Esophagus squamous epithelium (tissue), 5 donors: ENCODE data around the gene PASD1. TPM values are rescaled to one million over a fixed set of nuclear protein-coding genes. Genes with fewer than 3 reads are reported as not detected.

Experiments used
- DNase-seq: peaks from one replicate; lab custom pipeline; 2025; lab: John Stamatoyannopoulos, UW
- H3K27ac ChIP-seq, 4 donors: fragments of 200-600 bp; sonication (generic); one replicate each; pipeline ENCODE4 v1.5.1; 2016 to 2019; ENCODE audit warnings: mild to moderate bottlenecking in 1 of 4
- H3K27me3 ChIP-seq, 4 donors: fragments of 200-600 bp; sonication (generic); 1 replicate in 3 of 4; 2 replicates in 1 of 4; pipeline versions ENCODE4 v1.5.1 to v1.6.0; 2017 to 2021; ENCODE audit warnings: antibody characterized with exemption in 1 of 4
- H3K36me3 ChIP-seq, 3 donors: fragments of 200-600 bp; sonication (generic); one replicate each; pipeline ENCODE4 v1.5.1; 2016 to 2019
- H3K4me1 ChIP-seq, 3 donors: fragments of 200-600 bp; sonication (generic); one replicate each; pipeline ENCODE4 v1.5.1; 2017 to 2019
- H3K4me3 ChIP-seq, 4 donors: fragments of 200-600 bp; sonication (generic); 1 replicate in 3 of 4; 2 replicates in 1 of 4; pipeline ENCODE4 v1.5.1; 2016 to 2019; ENCODE audit warnings: mild to moderate bottlenecking in 2 of 4, moderate library complexity in 1 of 4
- H3K9me3 ChIP-seq, 3 donors: fragments of 200-600 bp; sonication (generic); one replicate each; pipeline ENCODE4 v1.5.1; 2016 to 2019
- CTCF ChIP-seq, 6 experiments: fragments of 450-650 bp in 4 of 6; fragments of 200-600 bp in 2 of 6; sonication (generic) in 2 of 6; IDR thresholded peaks; one replicate each; pipeline ENCODE4 v1.5.1; 2016 to 2019; ENCODE audit warnings: antibody characterized with exemption in 6 of 6, mild to moderate bottlenecking in 4 of 6, moderate library complexity in 4 of 6
- POLR2A ChIP-seq, 4 donors: fragments of 450-650 bp; IDR thresholded peaks; one replicate each; pipeline ENCODE4 v1.6.1; 2017; ENCODE audit warnings: antibody characterized with exemption in 4 of 4, mild to moderate bottlenecking in 4 of 4, moderate library complexity in 3 of 4
- WGBS, 2 donors: methylation state at CpG; one replicate each; pipeline ENCODE4 v1.1.5; 2018; 5-methylcytosine and 5-hydroxymethylcytosine counted together
- intact Hi-C: fragments of 100-400 bp; cut with DNase I; formaldehyde crosslinking; loops from one replicate; pipeline ENCODE4 v1.15.0; 2022
- total RNA-seq, 4 donors: library from RNA; depleted of rRNA; stranded (reverse); fragments of >200 nt; gene quantifications; one replicate each; pipeline ENCODE4 v1.1.0, GENCODE V29; 2016
- donor health status: DM: yes; HTN: yes; CAD: no.

The PASD1 gene
- total RNA-seq, 4 donors from 2014 or later = not detected

GRCh38 chrX:151631822-151632221 is 68.3 kb downstream of the PASD1 start:
- no peaks in the 10 kb centered on the region for H3K27me3 ChIP-seq

GRCh38 chrX:151633157-151633556 is 69.7 kb downstream of the PASD1 start:
- Histone ChIP-seq H3K9me3 (no peaks in the 10 kb centered on the region), H3K4me3 (no peak overlapping the region), H3K36me3 (no peaks in the 10 kb centered on the region), H3K27ac (no peak overlapping the region), H3K27me3 (no peaks in the 10 kb centered on the region), H3K4me1 (no peaks in the 10 kb centered on the region)
- 50 to 55% methylated on average over 1 to 4 of the region's 4 CpGs for WGBS, 2 donors
- intact Hi-C loops = no loop called here
- DNase-seq = no peak
- TF ChIP-seq CTCF (IDR thresholded peaks at IDR 0.05) (no peak), POLR2A (IDR thresholded peaks at IDR 0.05) (no peak)

More at GRCh38 chrX:151631822-151632221, 68.3 kb downstream of the PASD1 start:
- intact Hi-C loops = no loop called here
- H3K4me1 ChIP-seq = no peaks in the 10 kb centered on the region
- H3K36me3 ChIP-seq = no peaks in the 10 kb centered on the region
- no peak for TF ChIP-seq POLR2A (IDR thresholded peaks at IDR 0.05)
- TF ChIP-seq CTCF (IDR thresholded peaks at IDR 0.05) = no peak
- no peak overlapping the region for H3K4me3 ChIP-seq
- DNase-seq = no peak
- no peak overlapping the region for H3K27ac ChIP-seq
- no peaks in the 10 kb centered on the region for H3K9me3 ChIP-seq
- WGBS, 2 donors = 53 to 79% methylated on average over 2 of the region's 2 CpGs

- Histone ChIP-seq H3K4me3 (no peak overlapping the region), H3K27me3 (no peaks in the 10 kb centered on the region), H3K27ac (no peak overlapping the region), H3K36me3 (no peaks in the 10 kb centered on the region), H3K4me1 (no peaks in the 10 kb centered on the region), H3K9me3 (no peaks in the 10 kb centered on the region)
- intact Hi-C loops = no loop called here
- TF ChIP-seq CTCF (IDR thresholded peaks at IDR 0.05) = no peak
- no peak for TF ChIP-seq POLR2A (IDR thresholded peaks at IDR 0.05)
- no peak for DNase-seq
- WGBS, 2 donors = 35 to 62% methylated on average over 1 of the region's 1 CpG
Observed at GRCh38 chrX:151634937-151635336, 71.5 kb downstream of the PASD1 start.

GRCh38 chrX:151641564-151641963 is 78.1 kb downstream of the PASD1 start:
- TF ChIP-seq CTCF (IDR thresholded peaks at IDR 0.05) (no peak), POLR2A (IDR thresholded peaks at IDR 0.05) (no peak)
- 74 to 84% methylated on average over 8 to 11 of the region's 11 CpGs for WGBS, 2 donors
- no peaks in the 10 kb centered on the region for H3K36me3 ChIP-seq
- no peak overlapping the region for H3K27ac ChIP-seq
- H3K27me3 ChIP-seq = no peaks in the 10 kb centered on the region
- H3K4me3 ChIP-seq = no peak overlapping the region
- no peaks in the 10 kb centered on the region for H3K9me3 ChIP-seq
- no peaks in the 10 kb centered on the region for H3K4me1 ChIP-seq
- DNase-seq = no peak
- intact Hi-C loops = no loop called here

- DNase-seq = no peak
- Histone ChIP-seq H3K27me3 (no peaks in the 10 kb centered on the region), H3K4me3 (no peak overlapping the region), H3K4me1 (no peaks in the 10 kb centered on the region), H3K27ac (no peak overlapping the region), H3K9me3 (no peaks in the 10 kb centered on the region), H3K36me3 (no peaks in the 10 kb centered on the region)
- no peak for TF ChIP-seq CTCF (IDR thresholded peaks at IDR 0.05)
- TF ChIP-seq POLR2A (IDR thresholded peaks at IDR 0.05) = no peak
- WGBS, 2 donors = 49 to 100% methylated on average over 2 to 5 of the region's 6 CpGs
- intact Hi-C loops = no loop called here
Observed at GRCh38 chrX:151675121-151675746, 111.8 kb downstream of the PASD1 start.
